NOMO-1 treated with dmso at 0.1 percent for 144 hours (cell line): ENCODE data around the gene ACOXL.

Experiments used
- DNase-seq: peaks from one replicate; lab custom pipeline; 2025; ENCODE audit not compliant: unreplicated experiment; lab: John Stamatoyannopoulos, UW

Gene ACOXL

GRCh38 chr2:110718382-110718781, 14.0 kb upstream of the ACOXL start:
- DNase-seq: no peak

DNA sequence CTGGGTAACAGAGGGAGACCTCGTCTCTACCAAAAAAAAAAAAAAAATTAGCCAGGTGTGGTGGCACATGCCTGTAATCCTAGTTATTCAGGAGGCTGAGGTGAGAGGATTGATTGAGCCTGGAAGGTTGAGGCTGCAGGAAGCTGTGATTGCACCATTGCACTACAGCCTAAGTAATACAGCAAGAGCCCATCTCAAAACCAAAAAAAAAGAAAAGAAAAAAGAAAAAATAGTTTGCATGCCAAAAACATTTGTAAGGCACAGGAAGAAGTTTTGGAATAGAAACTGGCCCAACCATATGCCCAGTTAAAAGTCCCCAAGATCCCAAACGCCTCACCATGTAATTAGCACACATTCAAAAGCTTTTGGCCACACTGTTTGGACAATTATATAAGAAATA, 13.4 kb upstream of the ACOXL start:
- no peak for DNase-seq

DNA sequence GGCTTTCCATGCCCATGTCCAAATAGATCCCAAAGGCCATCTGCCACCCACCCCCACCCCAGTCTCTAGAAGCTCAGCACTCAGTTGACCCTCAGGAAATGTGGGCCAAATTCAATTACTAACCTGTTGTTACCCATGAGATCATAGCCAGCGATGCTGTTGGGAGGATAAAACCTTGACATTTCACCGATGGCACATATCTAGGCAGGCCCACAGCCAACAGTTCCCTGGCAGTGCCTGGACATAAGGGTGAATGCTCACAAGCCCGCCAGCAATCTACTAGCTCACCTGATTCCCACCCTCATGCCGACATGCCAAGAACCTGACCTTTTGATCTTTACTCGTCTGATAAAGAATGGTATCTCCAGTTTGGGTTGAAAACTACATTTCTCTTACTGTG, 11.8 kb upstream of the ACOXL start:
- DNase-seq: no peak

- no peak for DNase-seq
These were observed 7.6 kb upstream of the ACOXL start for GRCh38 chr2:110724820-110725219.

GRCh38 chr2:110725370-110725769, 7.0 kb upstream of the ACOXL start:
- no peak for DNase-seq

DNA sequence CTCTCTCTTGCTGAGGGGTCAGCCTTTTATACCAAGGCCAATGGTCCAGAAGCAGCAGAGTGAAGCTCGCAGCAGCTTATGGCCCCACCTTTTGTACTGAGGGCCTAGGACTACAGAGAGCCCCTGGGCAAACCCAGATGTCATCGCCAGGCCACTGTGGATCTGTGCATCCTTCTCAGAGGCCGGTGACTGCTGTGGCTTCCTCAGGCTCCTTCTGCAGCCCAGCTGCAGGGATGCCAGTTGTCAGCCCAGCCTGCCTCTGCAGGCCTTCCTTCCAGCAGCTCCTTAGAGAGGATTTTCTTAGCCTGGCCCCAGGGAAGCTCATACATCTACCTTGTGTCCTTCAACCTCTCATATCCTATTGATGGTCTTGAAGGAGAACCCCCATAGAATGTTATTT, 6.5 kb upstream of the ACOXL start:
- no peak for DNase-seq

DNA sequence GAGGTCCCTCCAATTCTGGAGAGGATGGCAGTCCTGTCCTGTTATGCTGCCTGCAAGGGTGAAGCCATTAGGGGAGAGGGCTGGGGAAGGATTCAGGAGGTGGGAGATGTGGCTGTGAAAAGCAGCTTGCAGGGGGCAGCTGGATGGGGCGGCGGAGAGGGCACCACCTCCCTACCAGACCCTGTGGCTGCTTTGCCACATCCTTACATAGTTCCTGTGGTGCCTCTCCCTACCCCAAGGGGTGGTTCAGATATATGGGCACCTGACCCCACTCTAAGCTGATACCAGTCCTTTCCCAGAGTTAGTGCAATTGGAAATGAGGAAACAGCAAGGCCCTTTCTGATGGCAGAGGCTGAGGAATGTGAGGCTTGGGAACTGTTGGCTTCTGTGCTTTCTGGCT, 6.1 kb upstream of the ACOXL start:
- DNase-seq: no peak

- no peak for DNase-seq
These were observed 4.5 kb upstream of the ACOXL start for GRCh38 chr2:110727923-110728322.

DNA sequence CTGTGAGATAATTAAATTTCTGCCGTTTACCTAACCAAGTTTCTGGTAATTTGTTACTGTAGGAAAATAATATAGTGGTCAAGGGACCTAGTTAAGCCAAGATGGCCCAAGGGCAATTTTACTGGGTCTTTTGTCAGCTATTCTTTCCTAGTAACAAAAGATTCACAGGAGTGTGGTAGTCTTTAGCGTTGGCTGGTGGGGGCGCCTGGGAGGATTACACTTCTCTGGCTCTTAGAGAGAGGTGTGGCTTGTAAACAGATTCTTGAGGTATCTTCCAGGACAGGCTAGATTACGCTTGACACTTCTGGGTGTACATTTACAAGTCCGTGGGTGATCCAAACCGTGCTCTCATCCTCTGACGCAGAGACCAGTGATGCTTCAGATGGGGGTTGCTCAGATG, 3.3 kb upstream of the ACOXL start:
- DNase-seq: no peak

DNA sequence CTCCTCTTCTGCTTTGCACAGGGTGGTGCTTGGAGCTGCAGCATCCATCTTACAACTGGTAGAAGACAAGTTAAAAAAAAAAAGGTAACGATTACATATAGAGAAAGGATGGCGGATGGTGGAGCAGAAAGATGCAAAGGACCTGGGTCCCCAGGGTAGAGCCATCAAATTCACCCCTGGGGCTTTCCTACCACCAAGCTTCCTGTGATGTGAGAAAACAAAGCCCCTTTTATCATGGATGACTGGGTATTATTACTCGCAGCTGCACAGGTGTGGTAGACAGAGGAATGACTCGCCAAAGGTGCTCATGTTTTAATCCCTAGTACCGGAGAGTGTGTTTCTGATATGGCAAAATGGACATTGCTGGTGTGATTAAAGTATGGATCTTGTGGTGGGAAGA, 1.3 kb upstream of the ACOXL start:
- DNase-seq: no peak

- no peak for DNase-seq
These were observed 3.0 kb downstream of the ACOXL start for GRCh38 chr2:110735366-110735765.

DNA sequence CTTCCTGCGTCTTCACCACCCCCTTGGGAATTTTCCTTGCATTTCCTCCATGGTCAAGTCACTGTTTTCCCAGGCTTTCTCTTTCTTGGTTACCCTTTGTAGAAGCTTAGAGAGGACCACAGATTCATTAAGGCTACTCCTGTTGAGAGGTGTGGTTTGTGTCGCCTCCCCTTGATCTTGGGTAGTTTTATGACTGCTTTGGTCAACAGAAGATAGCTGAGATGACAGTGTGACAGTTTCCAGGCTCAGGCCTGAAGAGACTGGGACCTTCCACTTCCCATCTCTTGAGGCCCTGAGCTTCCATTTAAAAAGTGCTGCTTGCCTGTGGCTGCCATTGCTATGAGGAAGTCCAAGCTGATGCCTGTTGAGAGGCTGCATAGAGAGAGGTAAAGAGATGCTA, 5.4 kb downstream of the ACOXL start:
- no peak for DNase-seq

DNA sequence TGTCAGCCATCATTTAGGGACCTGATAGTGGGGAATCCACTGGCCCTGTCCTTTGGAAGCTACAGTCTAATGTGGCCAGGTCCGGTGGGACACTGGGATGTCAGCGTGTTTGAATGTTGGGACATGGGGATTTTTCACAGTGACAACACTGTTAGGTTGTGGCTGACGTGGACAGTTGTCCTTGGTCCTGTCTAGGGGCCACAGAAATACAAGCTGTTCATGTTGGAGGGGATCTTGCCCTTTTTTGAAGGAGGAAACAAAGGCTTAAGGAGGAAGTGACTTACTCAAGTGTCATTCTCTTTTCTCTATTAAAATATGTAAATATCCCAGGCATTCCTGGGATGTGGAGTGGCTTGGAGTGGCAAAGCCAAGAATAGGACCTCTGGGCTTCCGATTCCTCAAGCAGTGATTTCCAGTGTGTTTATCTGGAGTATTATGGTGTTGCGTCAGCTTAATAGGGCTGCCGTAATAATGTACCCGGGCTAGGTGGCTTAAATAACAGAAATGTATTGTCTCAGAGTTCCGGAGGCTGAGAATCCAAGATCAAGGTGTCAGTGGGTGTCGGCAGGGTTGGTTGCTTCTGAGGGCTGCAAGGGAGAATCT, 8.5 kb downstream of the ACOXL start:
- DNase-seq: no peak

- DNase-seq: no peak
These were observed 9.2 kb downstream of the ACOXL start for GRCh38 chr2:110741491-110741980.

DNA sequence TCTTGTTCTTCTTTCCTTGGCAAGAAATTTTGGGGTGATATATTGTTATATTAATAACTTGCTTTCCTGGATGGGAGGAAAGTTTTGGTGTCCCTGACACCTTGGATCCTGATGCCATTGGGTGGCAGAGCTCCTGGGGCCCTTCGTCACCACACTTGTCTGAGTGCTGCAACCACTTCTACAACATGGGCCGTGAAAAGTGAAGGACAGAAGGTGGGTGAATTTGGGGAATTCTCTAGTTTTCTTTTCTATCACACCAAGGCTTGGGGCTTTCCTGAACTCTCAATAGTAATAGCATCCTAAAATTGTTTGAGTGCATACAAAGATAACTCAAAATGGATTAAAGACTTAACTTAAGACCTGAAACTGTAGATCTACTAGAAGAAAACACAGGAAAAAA, 10.0 kb downstream of the ACOXL start:
- no peak for DNase-seq

GRCh38 chr2:110743600-110743999, 11.2 kb downstream of the ACOXL start:
- no peak for DNase-seq

DNA sequence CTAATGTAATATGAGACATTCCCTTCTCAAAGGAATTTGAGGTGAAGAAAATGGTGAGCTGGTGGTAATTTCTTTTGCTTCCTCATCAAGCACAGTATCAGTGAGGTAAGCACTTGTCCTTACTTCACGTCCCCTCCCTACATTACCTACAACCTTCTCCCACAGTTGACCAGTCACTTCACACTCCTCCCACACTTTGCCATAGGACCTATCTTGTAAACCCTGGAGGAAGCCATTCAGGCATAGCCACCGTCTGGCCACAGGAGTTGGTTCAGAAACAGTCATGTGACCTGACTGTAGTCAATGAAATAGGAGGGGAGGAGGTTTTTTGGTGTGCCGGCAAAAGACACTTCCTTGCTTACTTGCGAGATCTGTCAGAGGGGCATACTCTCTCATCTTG, 12.1 kb downstream of the ACOXL start:
- no peak for DNase-seq

- no peak for DNase-seq
These were observed 12.7 kb downstream of the ACOXL start for GRCh38 chr2:110745048-110745447.

DNA sequence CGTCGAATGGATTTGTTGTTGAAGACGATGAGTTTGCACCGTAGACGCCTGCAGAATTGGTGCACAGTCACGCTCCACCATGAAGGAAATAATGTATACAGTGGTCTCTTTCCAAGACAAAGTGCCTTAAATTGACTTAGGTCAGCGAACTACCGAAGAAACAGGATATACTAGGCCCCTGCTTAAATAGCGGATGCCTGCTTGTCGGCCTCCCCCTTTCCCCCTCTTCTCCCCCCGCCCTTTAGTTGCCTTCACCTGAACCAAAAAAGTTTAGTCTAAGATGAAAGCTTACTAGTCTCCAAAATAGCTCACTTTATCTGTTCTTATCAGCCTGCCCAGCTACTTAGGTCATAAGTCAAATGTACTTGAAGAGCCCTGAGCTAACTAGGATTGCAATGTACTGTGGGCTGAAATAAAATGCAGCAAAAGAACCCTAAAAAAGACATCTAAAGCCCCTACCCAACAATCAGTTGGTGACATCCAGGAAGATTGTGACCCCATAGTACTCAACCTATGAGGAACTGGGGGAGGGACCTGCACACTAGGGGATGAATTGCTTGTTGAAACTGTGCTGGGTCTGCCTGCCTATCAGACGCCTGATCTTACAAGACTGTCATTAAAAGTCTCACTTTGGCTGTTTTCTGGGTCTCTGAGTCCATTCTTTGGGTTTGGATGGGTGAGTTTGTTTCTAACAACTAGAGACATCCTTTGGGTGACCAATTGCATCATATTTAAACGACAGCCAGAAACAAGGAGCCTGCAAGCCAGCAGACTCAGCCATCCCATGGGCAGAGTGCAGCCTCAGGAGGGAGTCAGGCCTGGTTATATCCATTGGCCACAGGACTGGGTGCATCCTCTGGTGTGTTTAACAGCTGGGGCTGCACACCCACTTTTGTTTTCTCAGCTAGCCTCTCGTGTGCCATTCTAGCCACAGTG, 14.5 kb downstream of the ACOXL start:
- no peak for DNase-seq

DNA sequence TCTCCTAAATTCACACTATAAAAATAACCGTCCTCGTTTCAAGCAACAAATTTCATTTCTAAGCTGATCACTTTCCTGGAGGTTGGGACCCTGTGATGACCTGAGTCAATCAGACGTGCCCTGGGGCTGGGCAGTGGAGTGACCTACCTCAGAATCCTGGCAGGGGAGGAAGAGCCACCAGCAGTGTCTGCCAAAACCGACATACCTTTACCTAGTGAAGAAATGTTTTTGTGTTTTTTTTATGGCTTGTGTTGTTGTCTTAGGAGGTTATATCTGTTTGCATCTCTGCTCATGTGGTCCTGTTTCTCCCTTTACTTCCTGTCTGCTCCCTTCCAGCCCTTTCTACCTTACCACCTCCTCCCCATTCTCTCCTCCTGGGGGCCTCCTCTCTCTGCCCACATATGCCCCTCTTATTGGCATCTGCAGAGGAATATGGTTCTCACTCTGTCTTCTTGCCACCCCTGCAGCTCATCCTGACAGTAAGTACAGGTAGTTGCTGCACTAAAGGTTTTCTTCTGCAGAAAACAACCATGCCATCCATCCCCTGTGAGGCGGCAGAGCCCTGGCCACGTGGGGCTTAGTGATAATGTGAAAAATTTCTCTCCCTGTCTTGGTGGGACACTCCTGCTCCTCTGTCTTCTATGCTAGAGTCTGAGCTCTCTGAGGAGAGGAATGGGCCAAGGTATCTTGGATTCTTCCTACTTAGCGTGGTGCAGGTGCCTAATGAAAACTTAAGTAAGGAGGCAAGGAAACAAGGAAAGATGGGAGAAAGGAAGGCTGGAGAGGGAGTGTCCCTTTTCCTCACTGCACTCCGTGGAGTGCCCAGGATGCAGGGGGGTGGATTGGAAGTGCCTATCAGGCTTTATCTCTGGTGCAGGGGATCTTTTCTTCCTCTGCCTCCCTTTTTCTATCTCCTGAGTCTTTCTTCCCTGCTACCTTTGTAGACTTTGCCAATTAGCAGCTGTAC, 15.4 kb downstream of the ACOXL start:
- DNase-seq: no peak

- no peak for DNase-seq
These were observed 16.1 kb downstream of the ACOXL start for GRCh38 chr2:110748489-110748867.
